ENCODE data around the gene CASP4. TPM values are rescaled to one million over a fixed set of nuclear protein-coding genes. Genes with fewer than 3 reads are reported as not detected.
A peak's percentile ranks its signal among the peaks of the same experiment; 100 is the strongest.

CASP4 gene
- total RNA-seq, 6 experiments from 2014 or later = 16.2 to 126 (median 74.8) TPM

- Histone ChIP-seq H3K4me1 (peaks cover 0 to 12% (median 5%) of the 10 kb centered on the region in 4 donors), H3K27me3 (no peaks in the 10 kb centered on the region), H3K36me3 (peaks cover 0 to 17% (median 0%) of the 10 kb centered on the region in 4 donors), H3K9me3 (no peaks in the 10 kb centered on the region), H3K27ac (no peak overlapping the region), H3K4me3 (no peak overlapping the region)
- DNase-seq (no peak), ATAC-seq (peak in 1 of 4 donors; percentile 24)
- intact Hi-C loops (cut with DNase I) = no loop called here
- TF ChIP-seq POLR2A (IDR thresholded peaks at IDR 0.05) = no peak
- no peak for TF ChIP-seq CTCF (IDR thresholded peaks at IDR 0.05)
- 58% methylated on average over 3 of the region's 3 CpGs for whole genome bisulfite sequencing (ENCODE audit: insufficient coverage, low coverage, low lambda C conversion rate, missing lambda C conversion rate)
These were observed 11.1 kb downstream of the CASP4 start for GRCh38 chr11:104957280-104957679.

- intact Hi-C loops (cut with DNase I) = no loop called here
- no peak overlapping the region for H3K4me3 ChIP-seq
- no peak overlapping the region for H3K27ac ChIP-seq
- no peaks in the 10 kb centered on the region for H3K9me3 ChIP-seq
- H3K36me3 ChIP-seq = peaks cover 0 to 23% (median 2%) of the 10 kb centered on the region in 4 donors
- no peak for TF ChIP-seq CTCF (IDR thresholded peaks at IDR 0.05)
- TF ChIP-seq POLR2A (IDR thresholded peaks at IDR 0.05) = no peak
- no peaks in the 10 kb centered on the region for H3K27me3 ChIP-seq
- H3K4me1 ChIP-seq = peaks cover 0 to 11% (median 5%) of the 10 kb centered on the region in 4 donors
- DNase-seq (peak in 1 of 3 donors; percentile 52), ATAC-seq (peak; percentile 92 to 98 (median 94))
These were observed 11.8 kb downstream of the CASP4 start for GRCh38 chr11:104956528-104956927.

GRCh38 chr11:104946907-104947306, 21.5 kb downstream of the CASP4 start:
- no peaks in the 10 kb centered on the region for H3K9me3 ChIP-seq
- H3K27ac ChIP-seq = no peak overlapping the region
- WGBS (ENCODE audit: insufficient coverage, low coverage, low lambda C conversion rate, missing lambda C conversion rate) = 0% methylated on average over 2 of the region's 2 CpGs
- no peaks in the 10 kb centered on the region for H3K27me3 ChIP-seq
- intact Hi-C loops (cut with DNase I) = no loop called here
- TF ChIP-seq POLR2A (IDR thresholded peaks at IDR 0.05) (no peak), CTCF (IDR thresholded peaks at IDR 0.05) (peak; percentile 55 to 65 (median 60))
- H3K4me1 ChIP-seq = peaks cover 0 to 6% (median 2%) of the 10 kb centered on the region in 4 donors
- no peak for DNase-seq
- peak; percentile 77 to 84 (median 81) for ATAC-seq
- H3K4me3 ChIP-seq = no peak overlapping the region
- peaks cover 12 to 42% (median 17%) of the 10 kb centered on the region in 4 donors for H3K36me3 ChIP-seq

- ATAC-seq = peak; percentile 55 to 79 (median 74)
- Histone ChIP-seq H3K4me1 (peaks cover 0 to 6% (median 2%) of the 10 kb centered on the region in 4 donors), H3K4me3 (no peak overlapping the region), H3K27ac (no peak overlapping the region), H3K36me3 (peaks cover 4 to 20% (median 10%) of the 10 kb centered on the region in 4 donors), H3K27me3 (no peaks in the 10 kb centered on the region), H3K9me3 (no peaks in the 10 kb centered on the region)
- no peak for TF ChIP-seq POLR2A (IDR thresholded peaks at IDR 0.05)
- TF ChIP-seq CTCF (IDR thresholded peaks at IDR 0.05) = no peak
- intact Hi-C loops (cut with DNase I) = no loop called here
- DNase-seq = no peak
These were observed 24.3 kb downstream of the CASP4 start for GRCh38 chr11:104944076-104944475.

GRCh38 chr11:104943561-104943960, 24.8 kb downstream of the CASP4 start:
- DNase-seq (no peak), ATAC-seq (peak; percentile 24 to 60 (median 38))
- Histone ChIP-seq H3K27ac (no peak overlapping the region), H3K36me3 (peaks cover 4 to 15% (median 10%) of the 10 kb centered on the region in 4 donors), H3K4me3 (no peak overlapping the region), H3K9me3 (no peaks in the 10 kb centered on the region), H3K4me1 (peaks cover 0 to 6% (median 2%) of the 10 kb centered on the region in 4 donors), H3K27me3 (no peaks in the 10 kb centered on the region)
- intact Hi-C loops (cut with DNase I) = no loop called here
- TF ChIP-seq CTCF (IDR thresholded peaks at IDR 0.05) (no peak), POLR2A (IDR thresholded peaks at IDR 0.05) (no peak)
- WGBS (ENCODE audit: insufficient coverage, low coverage, low lambda C conversion rate, missing lambda C conversion rate) = 11% methylated on average over 2 of the region's 2 CpGs
